NCI-H2196 (cell line): ENCODE data around the gene PCNX1.
"Not testable (repeated sequence)": the region's sequence is repeated elsewhere in the genome, so short reads cannot be mapped to it uniquely, and the experiment has no call there.

Experiments
- DNase-seq: peaks from one replicate; lab custom pipeline; 2025; ENCODE audit not compliant: unreplicated experiment; lab: John Stamatoyannopoulos, UW

The PCNX1 gene

DNA sequence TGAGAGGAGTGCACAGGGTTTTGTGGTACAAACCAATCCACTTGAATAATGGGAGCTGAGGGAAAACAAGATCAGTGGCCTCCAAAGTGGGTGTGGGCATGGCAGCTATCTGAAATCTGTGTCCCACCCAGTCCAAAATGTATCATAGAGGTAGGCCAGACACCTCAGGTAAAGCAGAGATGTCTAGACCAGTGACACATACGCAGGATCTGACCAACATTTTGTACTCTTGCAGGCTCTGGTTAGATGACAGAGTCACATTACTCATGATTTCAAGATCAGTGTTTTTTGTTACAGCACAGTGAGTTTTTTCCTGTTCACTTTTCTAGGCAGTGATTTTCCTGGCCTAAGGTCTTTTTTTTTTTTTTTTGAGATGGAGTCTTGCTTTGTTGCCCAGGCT lies 211.8 kb downstream of the PCNX1 start:
- no peak for DNase-seq

DNA sequence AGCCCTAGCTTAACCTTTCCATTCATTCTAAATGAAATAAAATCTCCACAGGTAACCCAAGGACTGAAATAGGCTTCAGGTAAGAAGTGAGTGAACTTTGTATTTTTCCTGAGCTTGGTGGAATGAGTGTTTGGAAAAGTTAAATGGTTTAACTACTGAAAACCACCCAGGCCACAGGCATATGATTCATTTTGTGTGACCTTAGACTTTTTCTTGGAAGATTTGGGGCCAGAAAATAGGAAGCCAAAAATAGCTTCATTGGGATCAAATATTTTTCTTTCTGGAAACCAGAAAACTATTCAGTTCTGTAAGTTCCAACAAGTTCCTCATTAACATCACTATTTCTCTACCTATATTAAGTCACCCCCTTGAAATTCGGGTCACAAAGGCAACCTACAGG lies 212.6 kb downstream of the PCNX1 start:
- no peak for DNase-seq

- no peak for DNase-seq
Measured at GRCh38 chr14:71121001-71121400, 213.7 kb downstream of the PCNX1 start.

GRCh38 chr14:71121711-71122110 lies 214.5 kb downstream of the PCNX1 start:
- no peak for DNase-seq

GRCh38 chr14:71122866-71123565 lies 215.8 kb downstream of the PCNX1 start:
- DNase-seq: no peak

DNA sequence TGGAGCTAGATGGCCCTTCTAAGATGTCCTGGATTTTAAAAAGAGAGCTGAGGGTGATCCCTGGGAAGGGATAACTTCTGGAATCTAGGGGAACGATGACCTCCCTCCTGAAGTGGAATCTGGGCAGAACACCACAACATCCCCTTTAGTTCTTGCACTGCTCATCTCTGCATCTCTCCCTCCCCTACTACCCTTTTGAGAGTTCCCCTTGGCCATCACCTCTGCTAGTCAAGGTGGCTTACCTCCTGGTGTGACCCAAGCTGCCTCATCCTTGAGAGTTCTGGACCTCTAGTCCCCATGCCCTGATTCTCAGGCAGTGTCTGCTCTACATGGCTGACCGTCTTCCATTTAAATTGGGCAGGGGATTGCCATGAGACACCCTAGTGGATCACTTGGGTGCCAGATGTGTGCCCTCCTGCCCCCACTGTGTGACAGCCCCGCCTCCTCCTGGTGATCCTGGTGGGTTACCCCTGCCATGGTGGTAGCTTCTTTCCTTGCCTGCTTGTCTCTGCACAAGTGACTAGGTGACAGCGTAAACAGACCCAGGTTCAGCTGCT lies 216.4 kb downstream of the PCNX1 start:
- no peak for DNase-seq

GRCh38 chr14:71129716-71130490 lies 222.6 kb downstream of the PCNX1 start:
- DNase-seq: not testable (repeated sequence)

DNA sequence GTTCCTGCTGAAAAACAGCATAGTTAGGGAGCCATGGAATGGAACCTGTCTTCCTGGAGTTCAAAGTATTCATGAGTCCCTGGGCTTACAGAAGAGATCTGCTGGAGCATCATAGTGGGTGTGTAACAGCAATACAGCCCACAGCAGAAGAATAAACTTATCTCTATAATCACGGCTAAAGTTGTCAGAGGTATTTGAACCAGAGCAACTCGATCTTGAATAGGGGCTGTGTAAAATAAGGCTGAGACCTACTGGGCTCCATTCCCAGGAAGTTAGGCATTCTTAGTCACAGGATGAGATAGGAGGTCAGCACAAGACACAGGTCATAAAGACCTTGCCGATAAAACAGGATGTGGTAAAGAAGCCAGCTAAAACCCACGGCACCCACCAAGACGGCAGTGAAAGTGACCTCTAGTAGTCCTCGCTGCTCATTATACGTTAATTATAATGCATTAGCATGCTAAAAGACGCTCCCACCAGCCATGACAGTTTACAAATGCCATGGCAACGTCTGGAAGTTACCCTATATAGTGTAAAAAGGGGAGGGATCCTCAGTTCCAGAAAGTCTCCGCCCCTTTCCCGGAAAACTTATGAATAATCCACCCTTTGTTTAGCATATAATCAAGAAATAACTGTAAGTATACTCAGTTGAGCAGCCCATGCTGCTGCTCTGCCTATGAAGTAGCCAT lies 223.4 kb downstream of the PCNX1 start:
- no peak for DNase-seq

GRCh38 chr14:71133296-71133695 lies 226.0 kb downstream of the PCNX1 start:
- DNase-seq: no peak

DNA sequence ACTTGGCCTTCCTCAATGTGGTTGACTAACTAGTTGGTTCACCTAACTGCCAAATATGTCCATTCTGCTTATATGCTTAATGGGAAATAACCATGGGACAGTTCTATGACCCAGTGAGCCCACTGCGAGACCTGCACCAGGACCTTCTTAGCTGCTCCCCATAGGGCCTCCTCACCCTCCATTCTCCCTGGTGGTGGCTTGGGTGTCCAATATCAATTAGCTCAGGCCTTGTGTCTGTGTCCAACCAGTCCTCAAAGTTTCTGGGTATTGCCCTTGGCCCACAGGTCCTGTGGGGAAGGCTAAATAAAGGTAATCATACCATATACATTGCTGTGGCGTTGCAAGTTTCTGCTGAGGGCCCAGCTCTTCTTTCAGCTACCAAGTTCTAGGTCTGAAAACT lies 228.2 kb downstream of the PCNX1 start:
- DNase-seq: no peak

DNA sequence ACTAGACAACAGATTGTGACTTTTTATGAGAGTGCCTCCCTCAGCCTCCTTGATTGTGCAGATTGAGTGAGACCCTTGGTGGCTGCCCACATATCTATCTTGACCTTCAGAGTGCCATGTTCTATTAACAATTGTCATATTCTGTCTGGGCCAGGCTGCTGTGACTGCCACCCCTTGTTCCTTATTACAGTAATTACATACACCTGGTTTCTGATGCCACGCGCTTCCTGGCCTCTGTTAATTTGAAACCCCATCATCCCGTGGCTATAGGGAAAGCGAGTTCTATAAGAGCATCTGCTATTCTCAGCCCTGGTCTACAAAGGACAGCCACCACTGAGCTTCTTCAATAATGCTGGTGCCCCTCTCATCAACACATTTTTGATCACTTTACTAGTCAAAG lies 228.7 kb downstream of the PCNX1 start:
- no peak for DNase-seq

GRCh38 chr14:71136386-71137060 lies 229.3 kb downstream of the PCNX1 start:
- no peak for DNase-seq

DNA sequence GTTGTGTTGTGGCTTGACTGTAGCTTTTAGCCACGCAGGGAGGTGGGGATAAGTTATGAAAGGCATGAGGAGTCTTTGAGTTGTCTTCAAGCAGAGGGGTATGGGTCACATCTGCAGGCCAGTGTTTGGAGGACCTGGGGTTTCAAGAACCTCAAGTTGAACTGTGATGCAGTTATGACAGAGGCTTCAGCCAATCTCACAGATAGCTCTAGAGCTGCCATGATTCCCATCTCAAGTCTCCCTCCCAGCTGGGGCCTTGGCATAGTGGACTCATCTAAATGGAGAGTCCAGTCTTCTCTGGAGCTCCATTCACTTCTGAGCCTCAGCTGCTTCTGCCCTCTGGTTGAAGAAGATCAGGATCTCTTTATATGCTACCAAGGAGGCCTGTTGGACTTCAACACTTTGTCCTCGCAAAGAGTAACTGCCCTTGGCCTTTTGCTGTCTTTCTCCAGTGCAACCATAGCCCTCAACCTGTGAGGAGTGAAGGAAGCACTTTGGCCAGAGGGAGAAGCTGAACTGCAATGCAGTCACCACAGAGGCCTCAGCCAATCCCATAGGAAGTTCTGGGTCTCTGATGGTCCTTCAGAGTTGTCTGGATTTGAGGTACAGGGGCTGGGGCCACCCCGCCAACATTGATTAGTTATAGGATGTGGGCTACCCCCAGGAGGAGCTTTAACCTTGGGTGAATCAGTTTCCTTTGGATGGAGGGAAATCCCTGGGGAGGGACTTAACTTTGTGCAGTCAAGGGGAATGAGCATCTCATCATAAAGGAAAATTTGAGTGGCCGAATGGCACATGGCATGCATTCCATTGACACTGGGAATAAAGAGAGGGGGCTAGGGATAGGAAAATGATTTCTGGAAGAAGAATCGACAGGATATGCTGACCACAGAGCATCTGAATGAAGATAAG lies 230.5 kb downstream of the PCNX1 start:
- DNase-seq: no peak

- peak; percentile 52 for DNase-seq
Measured at GRCh38 chr14:71138448-71139293, 231.4 kb downstream of the PCNX1 start.

DNA sequence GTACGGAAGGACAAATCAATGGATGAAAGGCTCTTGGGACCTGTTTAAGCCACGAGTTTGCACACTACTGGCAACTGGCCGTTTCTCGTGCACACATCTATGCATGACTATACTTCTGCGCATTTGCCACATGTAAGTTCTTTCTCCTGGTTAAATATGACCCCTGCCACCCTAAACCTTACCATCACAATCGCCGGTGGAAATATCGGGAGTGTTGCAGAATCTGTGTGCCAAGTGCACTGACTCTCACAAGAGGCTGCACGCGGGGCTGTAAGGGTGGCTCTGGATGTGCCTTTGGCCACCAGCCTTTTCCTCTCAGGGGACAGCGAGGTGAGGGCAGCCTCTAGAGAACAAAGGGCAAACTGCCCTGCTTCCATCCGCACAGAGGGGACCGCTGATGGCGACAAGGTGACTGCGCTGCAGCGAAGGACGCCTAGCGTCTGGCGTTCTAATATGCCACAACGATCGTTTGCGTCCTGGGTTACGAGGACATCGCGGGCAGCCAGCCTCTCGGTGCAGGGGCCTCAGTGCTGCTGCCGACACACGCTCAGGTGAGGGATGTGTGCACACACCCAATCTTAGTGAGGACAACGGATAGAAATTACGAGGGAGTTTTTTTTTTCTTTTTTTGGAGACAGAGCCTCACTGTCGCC lies 232.2 kb downstream of the PCNX1 start:
- DNase-seq: no peak

DNA sequence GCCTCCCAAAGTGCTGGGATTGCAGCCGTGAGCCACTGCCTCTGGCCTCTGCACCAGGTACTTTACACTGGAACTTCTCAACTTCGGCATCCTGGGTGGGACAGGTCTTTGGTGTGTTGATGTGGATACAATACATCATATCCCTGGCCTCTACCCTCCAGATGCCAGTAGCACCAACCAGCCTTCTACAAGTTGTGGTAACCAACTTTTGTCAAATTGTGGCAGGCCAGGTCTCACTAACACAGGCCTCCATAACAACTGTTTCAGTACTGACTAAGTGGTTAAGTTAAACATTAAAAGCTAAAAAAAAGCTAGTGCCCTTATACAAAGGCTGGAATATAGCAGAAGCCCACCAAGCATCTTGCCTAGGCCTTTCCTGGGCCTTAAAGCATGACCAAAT lies 232.9 kb downstream of the PCNX1 start:
- no peak for DNase-seq

DNA sequence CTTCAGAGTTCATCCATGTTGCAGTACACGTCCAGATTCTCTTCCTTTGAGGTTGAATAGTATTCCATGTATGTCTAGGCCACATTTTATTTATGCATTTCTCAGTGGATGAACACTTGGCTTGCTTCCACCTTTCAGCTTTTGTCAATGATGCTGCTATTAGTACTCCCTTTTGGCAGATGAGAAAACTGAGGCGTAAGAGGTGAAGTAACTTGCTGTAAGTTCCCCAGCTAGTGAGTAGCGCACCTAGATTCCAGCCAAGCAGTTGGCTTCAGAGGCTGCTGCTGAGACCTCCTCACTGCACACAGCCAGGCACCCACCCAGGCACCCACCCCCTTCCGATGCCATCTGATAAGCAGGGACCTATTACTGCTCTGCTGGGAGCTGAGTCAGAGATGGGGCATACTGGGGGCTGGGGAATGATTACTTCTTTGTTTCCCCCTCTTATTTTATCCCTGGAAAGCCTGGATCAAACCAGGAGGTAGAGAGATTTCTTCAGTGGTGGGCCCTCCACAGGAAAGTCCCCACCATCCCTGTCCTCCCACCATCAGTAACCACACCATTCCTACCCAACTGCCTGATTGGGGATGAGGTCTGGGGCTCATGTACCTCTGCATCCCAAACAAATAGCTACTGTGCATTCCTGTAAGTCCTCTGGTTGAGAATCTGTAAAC lies 234.6 kb downstream of the PCNX1 start:
- no peak for DNase-seq

DNA sequence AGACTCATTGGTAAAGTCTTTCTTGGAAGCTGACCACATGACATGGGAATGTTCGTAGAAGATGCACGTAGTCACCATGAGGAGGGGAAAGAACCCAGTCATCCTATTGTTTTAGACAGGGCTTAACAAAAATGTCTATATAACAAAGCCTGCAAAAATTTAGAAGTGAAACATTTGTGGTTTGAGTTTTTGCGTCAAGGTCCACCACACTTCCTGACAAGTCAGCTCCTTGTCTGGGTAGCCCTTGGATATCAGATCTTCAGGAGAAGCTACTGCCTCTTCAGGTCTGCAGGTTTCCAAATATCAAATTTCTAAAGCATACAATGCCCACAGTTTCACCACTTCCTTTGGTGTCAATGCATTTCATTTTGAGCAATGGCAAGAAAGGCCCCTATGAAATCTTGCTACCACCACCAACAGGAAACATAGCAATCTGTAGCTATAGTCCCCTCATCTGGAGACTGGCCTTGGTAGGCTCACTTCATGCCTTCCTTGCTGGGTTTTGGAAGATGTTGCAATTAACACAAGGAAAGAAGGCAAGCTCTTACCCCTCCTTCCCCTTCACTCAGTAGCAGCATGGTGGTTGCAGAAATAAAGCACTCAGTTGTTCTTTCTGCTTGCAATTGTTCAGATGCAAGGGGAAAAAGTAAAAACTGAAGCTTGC lies 235.2 kb downstream of the PCNX1 start:
- no peak for DNase-seq
